HG03575 (cell line): Measurements from ENCODE around the gene ZNF22.

ENCODE experiments used
- ATAC-seq: cut with Tn5 transposase; IDR thresholded peaks from one replicate; pipeline ENCODE4 v1.9.1; 2021; ENCODE audit not compliant: unreplicated experiment, insufficient number of reproducible peaks, low FRiP score; ENCODE audit errors: extremely low read depth

Gene ZNF22

GRCh38 chr10:44986670-44987069, 14.1 kb upstream of the ZNF22 start:
- no peak for ATAC-seq

DNA sequence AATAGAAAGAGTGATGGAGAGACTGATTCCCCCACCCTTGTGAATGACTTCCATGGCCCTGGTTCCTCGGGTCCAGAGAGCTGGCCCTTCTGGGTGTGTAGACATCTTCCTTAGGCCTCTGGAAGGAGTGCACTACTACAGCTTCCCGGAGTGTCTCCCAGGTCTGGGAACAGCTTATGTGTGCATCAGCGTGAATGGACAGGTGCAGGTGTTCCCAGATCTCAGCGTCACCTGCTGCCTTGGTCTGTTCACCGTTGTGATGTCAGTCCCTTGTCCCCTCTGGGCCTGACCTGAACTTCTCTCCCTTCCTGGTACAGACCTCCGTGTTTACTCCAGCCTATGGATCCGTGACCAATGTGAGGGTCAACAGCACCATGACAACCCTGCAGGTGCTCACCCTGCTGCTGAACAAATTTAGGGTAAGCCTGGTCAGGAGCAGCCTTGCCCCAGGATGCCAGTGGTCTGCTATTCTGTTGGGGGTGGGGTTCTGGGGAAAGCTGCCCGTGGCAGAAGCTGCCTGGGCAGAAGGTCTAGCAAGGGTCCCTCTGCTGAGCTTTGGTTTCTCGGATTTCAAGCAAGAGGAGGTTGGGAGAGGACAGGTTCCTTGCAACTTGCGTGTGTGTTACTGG, 11.7 kb upstream of the ZNF22 start:
- ATAC-seq: no peak

- no peak for ATAC-seq
Observed at GRCh38 chr10:44989597-44990301, 11.0 kb upstream of the ZNF22 start.

- ATAC-seq: no peak
Observed at GRCh38 chr10:44990302-44990655, 10.4 kb upstream of the ZNF22 start.

DNA sequence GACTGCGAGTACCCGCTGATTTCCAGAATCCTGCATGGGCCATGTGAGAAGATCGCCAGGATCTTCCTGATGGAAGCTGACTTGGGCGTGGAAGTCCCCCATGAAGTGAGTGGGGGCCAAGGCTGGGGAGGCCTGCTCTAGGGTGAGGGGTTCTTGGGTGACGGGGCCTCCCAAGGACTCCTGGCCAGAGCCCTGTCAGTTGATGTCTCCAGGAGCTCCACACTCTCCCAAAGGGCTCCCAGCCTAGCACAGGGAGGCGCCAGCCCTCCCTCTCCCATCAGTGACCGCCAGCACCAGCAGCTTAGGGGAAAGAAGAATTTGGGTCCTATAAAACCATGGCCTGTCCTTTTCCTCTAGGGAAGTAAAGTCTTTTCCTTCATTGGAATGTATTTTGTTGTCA, 9.8 kb upstream of the ZNF22 start:
- no peak for ATAC-seq

- no peak for ATAC-seq
Observed at GRCh38 chr10:44991571-44991970, 9.2 kb upstream of the ZNF22 start.

DNA sequence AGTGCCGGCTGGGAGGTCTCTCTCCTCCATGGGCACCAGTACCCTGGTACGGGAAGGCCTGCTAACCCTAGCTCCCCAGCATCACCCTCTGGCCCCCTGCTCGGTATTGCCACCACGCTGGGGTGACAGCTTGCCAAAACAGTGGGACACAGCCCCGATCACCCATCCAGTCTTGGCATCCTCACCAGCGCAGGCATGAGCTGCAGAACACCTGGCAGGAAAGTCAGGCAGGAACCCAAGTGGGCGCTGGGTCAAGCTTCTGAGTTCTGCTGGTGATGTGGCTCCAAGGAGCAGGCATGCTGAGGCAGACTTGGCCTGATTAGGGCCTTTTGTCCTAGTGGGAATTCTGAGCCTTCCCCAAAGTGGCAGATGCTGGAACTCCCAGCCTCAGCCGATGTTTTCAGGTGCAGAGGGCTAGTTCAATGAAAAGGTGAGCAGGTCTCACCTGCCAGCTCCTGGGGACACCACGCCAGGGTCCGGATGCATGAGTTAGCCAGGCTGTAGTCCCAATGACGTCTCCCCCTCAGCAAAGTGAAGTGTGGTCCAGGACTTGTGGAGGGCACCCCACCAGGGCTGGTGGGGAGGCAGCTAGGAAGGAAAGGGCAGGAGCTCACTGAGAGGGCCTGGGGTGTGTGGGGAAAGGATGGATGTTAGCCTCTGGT, 8.5 kb upstream of the ZNF22 start:
- no peak for ATAC-seq

- no peak for ATAC-seq
Observed at GRCh38 chr10:44992732-44993225, 7.9 kb upstream of the ZNF22 start.

- ATAC-seq: no peak
Observed at GRCh38 chr10:44993226-44993921, 7.3 kb upstream of the ZNF22 start.

GRCh38 chr10:44993922-44994751, 6.6 kb upstream of the ZNF22 start:
- ATAC-seq: no peak

GRCh38 chr10:44994752-44995530, 5.8 kb upstream of the ZNF22 start:
- ATAC-seq: no peak

GRCh38 chr10:44995581-44995913, 5.2 kb upstream of the ZNF22 start:
- ATAC-seq: no peak

GRCh38 chr10:44995914-44996669, 4.6 kb upstream of the ZNF22 start:
- ATAC-seq: no peak

GRCh38 chr10:44997105-44997748, 3.5 kb upstream of the ZNF22 start:
- no peak for ATAC-seq

DNA sequence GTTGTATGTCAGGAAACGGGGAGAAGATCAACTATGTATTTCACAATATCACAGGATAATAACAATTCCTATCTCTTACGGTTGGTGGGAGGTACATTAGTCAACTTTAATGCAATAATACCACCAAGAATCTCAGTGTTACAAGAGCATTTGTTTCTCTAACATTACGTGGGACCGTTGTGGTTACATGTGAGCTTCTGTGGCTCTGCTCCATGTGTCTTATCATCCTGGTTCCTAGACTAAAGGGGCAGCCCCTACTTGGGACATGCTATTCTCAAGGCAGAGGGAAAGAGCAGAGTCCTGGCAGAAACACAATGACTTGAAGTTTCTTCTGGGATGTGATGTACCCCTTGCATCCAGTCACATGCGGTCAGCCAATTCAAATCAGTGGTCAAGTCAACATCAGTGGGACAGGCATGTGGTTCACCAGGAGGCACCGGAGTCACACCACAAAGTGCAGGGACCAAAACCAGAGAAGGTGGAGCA, 2.5 kb upstream of the ZNF22 start:
- ATAC-seq: no peak

DNA sequence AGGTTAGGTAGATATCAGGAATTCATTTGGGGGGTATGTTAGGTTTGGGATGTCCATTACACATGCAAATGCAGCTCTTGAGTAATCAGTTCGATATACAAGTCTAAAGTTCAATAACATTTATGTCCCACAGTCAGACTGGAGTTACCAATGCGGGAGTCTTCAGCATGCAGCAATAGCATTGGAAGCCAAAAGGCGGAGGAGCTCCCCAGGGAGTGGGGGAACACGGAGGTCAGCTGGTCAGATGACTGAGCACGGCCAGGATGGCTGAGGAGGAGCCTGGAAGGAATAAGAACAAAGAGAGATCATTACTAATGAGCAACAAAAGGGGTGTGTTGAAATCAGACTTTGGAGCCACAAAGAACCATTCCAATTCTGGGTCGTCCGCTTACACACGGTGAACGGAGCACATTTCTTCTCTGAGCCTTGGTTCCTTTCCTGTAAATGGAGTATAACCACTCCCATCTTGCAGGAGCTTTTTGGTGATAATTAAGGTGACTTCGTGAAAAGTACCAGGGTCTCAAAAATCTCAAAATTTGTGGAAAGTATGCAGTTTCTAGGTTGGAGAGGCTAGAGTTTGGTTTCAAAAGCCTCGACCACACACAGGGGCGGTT, 478 bp upstream of the ZNF22 start:
- ATAC-seq: no peak
